PC-3 (cell line): ENCODE data around the gene MRM3. TPM values are rescaled to one million over a fixed set of nuclear protein-coding genes. Genes with fewer than 3 reads are reported as not detected.
"Not testable (repeated sequence)": the region's sequence is repeated elsewhere in the genome, so short reads cannot be mapped to it uniquely, and the experiment has no call there.

Experiments used
- ATAC-seq: fragments of 200-7000 bp; cut with Tn5 transposase; 2 replicates; pipeline ENCODE4 v1.9.1; 2020; ENCODE audit warnings: mild to moderate bottlenecking, moderate library complexity
- BruUV-seq: library from RNA; stranded (reverse); fragments of 400-500 nt; replicated peaks from 2 replicates; lab custom pipeline; 2021; lab: Mats Ljungman, UMichigan
- CTCF ChIA-PET: fragments of 300-600 bp; sonication (Branson Sonifier 250); formaldehyde crosslinking; loops from one replicate; lab custom pipeline; 2022; ENCODE audit warnings: antibody characterized with exemption; lab: Charles Lee
- POLR2A ChIA-PET: fragments of 300-600 bp; sonication (Branson Sonifier 250); formaldehyde crosslinking; loops from one replicate; lab custom pipeline; 2022; ENCODE audit warnings: antibody characterized with exemption; ENCODE audit not compliant: unreplicated experiment; lab: Charles Lee
- DNase-seq: peaks from one replicate; pipeline ENCODE4 v3.0.0-alpha.2; 2015
- H2AFZ ChIP-seq: fragments of 300-600 bp; sonication (generic); 2 replicates; pipeline ENCODE4 v1.6.0; 2016; ENCODE audit warnings: antibody characterized with exemption, low read length
- H3F3A ChIP-seq: fragments of 300-600 bp; sonication (generic); one replicate; pipeline ENCODE4 v1.6.0; 2017; ENCODE audit warnings: antibody characterized with exemption, low read length, control low read depth, mild to moderate bottlenecking; ENCODE audit not compliant: unreplicated experiment
- H3K27ac ChIP-seq: fragments of 300-600 bp; sonication (generic); 2 replicates; pipeline ENCODE4 v1.5.1; 2016; ENCODE audit warnings: mild to moderate bottlenecking, low read length
- H3K27me3 ChIP-seq: fragments of 300-600 bp; sonication (generic); 2 replicates; pipeline ENCODE4 v1.6.1; 2016; ENCODE audit warnings: low read length, mixed read lengths
- H3K36me3 ChIP-seq: fragments of 300-600 bp; sonication (generic); 2 replicates; pipeline ENCODE4 v1.6.1; 2016; ENCODE audit warnings: low read depth, mixed run types, low read length, mixed read lengths
- H3K4me1 ChIP-seq: fragments of 300-600 bp; sonication (generic); 2 replicates; pipeline ENCODE4 v1.5.1; 2016; ENCODE audit warnings: low read length; ENCODE audit not compliant: insufficient read depth
- H3K4me2 ChIP-seq: fragments of 300-600 bp; sonication (generic); 2 replicates; pipeline ENCODE4 v1.6.0; 2016; ENCODE audit warnings: low read length
- H3K4me3 ChIP-seq: fragments of 300-600 bp; sonication (generic); 2 replicates; pipeline ENCODE4 v1.5.1; 2016; ENCODE audit warnings: mild to moderate bottlenecking, low read length, mixed read lengths
- H3K79me2 ChIP-seq: fragments of 300-600 bp; sonication (generic); 2 replicates; pipeline ENCODE4 v1.6.1; 2017; ENCODE audit warnings: low read length, mixed read lengths
- H3K9ac ChIP-seq: fragments of 300-600 bp; sonication (generic); 2 replicates; pipeline ENCODE4 v1.6.0; 2016; ENCODE audit warnings: mild to moderate bottlenecking, low read length
- H3K9me2 ChIP-seq: fragments of 300-600 bp; sonication (generic); replicated peaks from 2 replicates; pipeline ENCODE4 v1.6.1; 2016; ENCODE audit warnings: mixed run types, low read length, mixed read lengths
- H3K9me3 ChIP-seq: fragments of 300-600 bp; sonication (generic); 2 replicates; pipeline ENCODE4 v1.6.1; 2016; ENCODE audit warnings: low read length, mixed read lengths
- H4K20me1 ChIP-seq: fragments of 300-600 bp; sonication (generic); 2 replicates; pipeline ENCODE4 v1.6.1; 2016; ENCODE audit warnings: low read length, mixed read lengths
- CTCF ChIP-seq: fragments of 300-600 bp; sonication (generic); conservative IDR thresholded peaks from 2 replicates; pipeline ENCODE4 v1.5.1; 2017; ENCODE audit warnings: antibody characterized with exemption, low read depth, mild to moderate bottlenecking, low read length
- EZH2 ChIP-seq: fragments of 300-600 bp; sonication (generic); IDR thresholded peaks from one replicate; pipeline ENCODE4 v1.6.1; 2017; ENCODE audit warnings: antibody characterized with exemption, mild to moderate bottlenecking, low read length; ENCODE audit not compliant: unreplicated experiment
- EZH2phosphoT487 ChIP-seq: fragments of 300-600 bp; sonication (generic); IDR thresholded peaks from 2 replicates; pipeline ENCODE4 v1.6.1; 2018; ENCODE audit warnings: mild to moderate bottlenecking, antibody characterized with exemption, low read length, borderline replicate concordance
- intact Hi-C: fragments of 100-400 bp; cut with micrococcal nuclease; formaldehyde crosslinking; loops from 2 replicates; pipeline ENCODE4 v1.9.0; 2023
- total RNA-seq: library from RNA; depleted of rRNA; stranded (reverse); fragments of >200 nt; gene quantifications from 2 replicates; pipeline ENCODE4 v1.2.3, GENCODE V29; 2014

The MRM3 gene
- total RNA-seq, 1 experiment from 2014 or later = 40.4 TPM

GRCh38 chr17:835263-835662 is 53.1 kb downstream of the MRM3 start:
- CTCF ChIA-PET = no interaction called here
- Histone ChIP-seq H3K9me2 (no peaks in the 10 kb centered on the region), H3K4me2 (no peak overlapping the region), H3K9me3 (no peaks in the 10 kb centered on the region), H3K79me2 (no peaks in the 10 kb centered on the region), H3K36me3 (no peaks in the 10 kb centered on the region), H3K4me1 (no peaks in the 10 kb centered on the region), H3F3A (no peaks in the 10 kb centered on the region), H3K27ac (no peak overlapping the region), H3K9ac (no peak overlapping the region), H3K4me3 (no peak overlapping the region), H3K27me3 (no peaks in the 10 kb centered on the region), H4K20me1 (no peaks in the 10 kb centered on the region), H2AFZ (no peak overlapping the region)
- ATAC-seq (no peak), DNase-seq (peak; percentile 2)
- POLR2A ChIA-PET = no interaction called here
- intact Hi-C loops = no loop called here
- TF ChIP-seq EZH2phosphoT487 (no peak), EZH2 (no peak), CTCF (no peak)
- no TSS peak for BruUV-seq

- H3K9me2 ChIP-seq, H3K4me3 ChIP-seq, H3K36me3 ChIP-seq, H3K9ac ChIP-seq, H3K4me1 ChIP-seq, H3F3A ChIP-seq, H4K20me1 ChIP-seq, ATAC-seq, intact Hi-C loops, H3K27me3 ChIP-seq, CTCF ChIA-PET, H2AFZ ChIP-seq, H3K9me3 ChIP-seq, H3K4me2 ChIP-seq, H3K27ac ChIP-seq, H3K79me2 ChIP-seq, POLR2A ChIA-PET, DNase-seq, BruUV-seq: not testable (repeated sequence)
These were observed 53.6 kb downstream of the MRM3 start for GRCh38 chr17:835721-836120.

- Histone ChIP-seq H3K79me2 (no peaks in the 10 kb centered on the region), H3K9me3 (no peaks in the 10 kb centered on the region), H3K4me2 (no peak overlapping the region), H2AFZ (no peak overlapping the region), H3K4me3 (no peak overlapping the region), H3F3A (no peaks in the 10 kb centered on the region), H3K27me3 (no peaks in the 10 kb centered on the region), H3K36me3 (no peaks in the 10 kb centered on the region), H3K4me1 (no peaks in the 10 kb centered on the region), H4K20me1 (no peaks in the 10 kb centered on the region), H3K9ac (no peak overlapping the region), H3K27ac (no peak overlapping the region), H3K9me2 (no peaks in the 10 kb centered on the region)
- no peak for ATAC-seq
- BruUV-seq = no TSS peak
- DNase-seq = no peak
- TF ChIP-seq CTCF = no peak
- no peak for TF ChIP-seq EZH2
- no peak for TF ChIP-seq EZH2phosphoT487
- intact Hi-C loops = no loop called here
- POLR2A ChIA-PET = no interaction called here
- CTCF ChIA-PET = no interaction called here
These were observed 54.0 kb downstream of the MRM3 start for GRCh38 chr17:836151-836550.
